ENCODE measurements around the gene RYR3. TPM values are rescaled to one million over a fixed set of nuclear protein-coding genes. Genes with fewer than 3 reads are reported as not detected.

RYR3 gene
- polyA plus RNA-seq, 1 donor (not counting 4 experiments of a cell fraction or from before 2014, with no cell fraction given), result 0.04 TPM

DNA sequence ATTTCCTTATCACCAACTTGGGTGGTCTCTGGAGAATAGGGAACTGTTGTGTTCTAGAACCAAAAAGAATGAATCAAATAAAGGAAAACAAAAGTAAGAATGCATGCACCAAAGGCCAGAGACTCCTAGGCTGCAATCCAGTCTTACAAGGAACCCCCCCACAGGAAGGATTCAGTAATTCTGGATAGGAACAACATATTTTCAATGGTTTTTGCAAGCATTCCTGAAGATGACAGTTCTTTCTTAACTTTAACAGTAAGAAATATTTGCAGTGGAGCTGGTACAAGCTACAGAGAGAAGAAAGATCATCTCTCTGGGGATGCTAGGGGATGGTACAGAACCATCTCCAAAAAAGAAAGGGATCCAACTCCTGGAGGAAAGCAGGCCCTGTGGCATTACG, 541.3 kb downstream of the RYR3 start:
- Histone ChIP-seq H3K79me2 (ENCODE audit: control insufficient read depth, insufficient read depth, low read length) (no peaks in the 10 kb centered on the region), H3K4me2 (ENCODE audit: control insufficient read depth, extremely low read depth, insufficient read depth, low read depth, low read length) (no peak overlapping the region), H3K36me3 (ENCODE audit: control insufficient read depth in 2 of 2, extremely low read depth in 1 of 2, insufficient read depth in 2 of 2, low read length in 2 of 2) (no peaks in the 10 kb centered on the region), H4K20me1 (ENCODE audit: control insufficient read depth, extremely low read depth, insufficient read depth, low read length) (no peaks in the 10 kb centered on the region), H3K27me3 (ENCODE audit: control insufficient read depth, extremely low read depth, insufficient read depth, low read length) (no peaks in the 10 kb centered on the region), H2AFZ (ENCODE audit: control insufficient read depth, low read length) (no peak overlapping the region), H3K9me3 (ENCODE audit: control insufficient read depth, low read depth, low read length) (no peaks in the 10 kb centered on the region), H3K9ac (ENCODE audit: control insufficient read depth, extremely low read depth, insufficient read depth, low read length) (no peak overlapping the region), H3K4me3 (ENCODE audit: control insufficient read depth in 2 of 3, extremely low read depth in 1 of 3, insufficient read depth in 2 of 3, low read depth in 1 of 3, low read length in 3 of 3) (no peak overlapping the region), H3K27ac (ENCODE audit: control insufficient read depth, insufficient read depth, low read length) (no peak overlapping the region), H3K9me1 (ENCODE audit: control insufficient read depth, extremely low read depth, insufficient read depth, low read length) (no peaks in the 10 kb centered on the region), H3K4me1 (ENCODE audit: control insufficient read depth, extremely low read depth, insufficient read depth, low read length) (no peaks in the 10 kb centered on the region)
- FAIRE-seq (no peak), DNase-seq (ENCODE audit: low read depth, low spot score) (no peak)
- TF ChIP-seq CTCF (optimal IDR thresholded peaks at IDR 0.05 in 1 of 3, IDR thresholded peaks at IDR 0.05 in 1 of 3, conservative IDR thresholded peaks at IDR 0.05 in 1 of 3; ENCODE audit: extremely low read depth in 1 of 3, insufficient read depth in 2 of 3, low read length in 3 of 3) (no peak), EZH2 (IDR thresholded peaks at IDR 0.05; ENCODE audit: low read length) (no peak)
- dilution Hi-C loops (cut with MboI; ENCODE audit: extremely low pct_ligation_motif_present, low sequenced_read_pairs), result no loop called here

GRCh38 chr15:33852570-33852969, 541.8 kb downstream of the RYR3 start:
- H2AFZ ChIP-seq (ENCODE audit: control insufficient read depth, low read length), result no peak overlapping the region
- H3K4me2 ChIP-seq (ENCODE audit: control insufficient read depth, extremely low read depth, insufficient read depth, low read depth, low read length), result no peak overlapping the region
- H3K4me3 ChIP-seq (ENCODE audit: control insufficient read depth in 2 of 3, extremely low read depth in 1 of 3, insufficient read depth in 2 of 3, low read depth in 1 of 3, low read length in 3 of 3), result no peak overlapping the region
- H3K4me1 ChIP-seq (ENCODE audit: control insufficient read depth, extremely low read depth, insufficient read depth, low read length), result no peaks in the 10 kb centered on the region
- no peak for TF ChIP-seq CTCF (optimal IDR thresholded peaks at IDR 0.05 in 1 of 3, IDR thresholded peaks at IDR 0.05 in 1 of 3, conservative IDR thresholded peaks at IDR 0.05 in 1 of 3; ENCODE audit: extremely low read depth in 1 of 3, insufficient read depth in 2 of 3, low read length in 3 of 3)
- no peak for TF ChIP-seq EZH2 (IDR thresholded peaks at IDR 0.05; ENCODE audit: low read length)
- no peaks in the 10 kb centered on the region for H3K9me3 ChIP-seq (ENCODE audit: control insufficient read depth, low read depth, low read length)
- no peaks in the 10 kb centered on the region for H3K9me1 ChIP-seq (ENCODE audit: control insufficient read depth, extremely low read depth, insufficient read depth, low read length)
- H4K20me1 ChIP-seq (ENCODE audit: control insufficient read depth, extremely low read depth, insufficient read depth, low read length), result no peaks in the 10 kb centered on the region
- FAIRE-seq (no peak), DNase-seq (ENCODE audit: low read depth, low spot score) (no peak)
- no peak overlapping the region for H3K9ac ChIP-seq (ENCODE audit: control insufficient read depth, extremely low read depth, insufficient read depth, low read length)
- H3K27me3 ChIP-seq (ENCODE audit: control insufficient read depth, extremely low read depth, insufficient read depth, low read length), result no peaks in the 10 kb centered on the region
- no peaks in the 10 kb centered on the region for H3K36me3 ChIP-seq (ENCODE audit: control insufficient read depth in 2 of 2, extremely low read depth in 1 of 2, insufficient read depth in 2 of 2, low read length in 2 of 2)
- H3K79me2 ChIP-seq (ENCODE audit: control insufficient read depth, insufficient read depth, low read length), result no peaks in the 10 kb centered on the region
- dilution Hi-C loops (cut with MboI; ENCODE audit: extremely low pct_ligation_motif_present, low sequenced_read_pairs), result no loop called here
- H3K27ac ChIP-seq (ENCODE audit: control insufficient read depth, insufficient read depth, low read length), result no peak overlapping the region
